ENCODE data around the gene PSMG4.

The PSMG4 gene, protein sequence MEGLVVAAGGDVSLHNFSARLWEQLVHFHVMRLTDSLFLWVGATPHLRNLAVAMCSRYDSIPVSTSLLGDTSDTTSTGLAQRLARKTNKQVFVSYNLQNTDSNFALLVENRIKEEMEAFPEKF

DNA sequence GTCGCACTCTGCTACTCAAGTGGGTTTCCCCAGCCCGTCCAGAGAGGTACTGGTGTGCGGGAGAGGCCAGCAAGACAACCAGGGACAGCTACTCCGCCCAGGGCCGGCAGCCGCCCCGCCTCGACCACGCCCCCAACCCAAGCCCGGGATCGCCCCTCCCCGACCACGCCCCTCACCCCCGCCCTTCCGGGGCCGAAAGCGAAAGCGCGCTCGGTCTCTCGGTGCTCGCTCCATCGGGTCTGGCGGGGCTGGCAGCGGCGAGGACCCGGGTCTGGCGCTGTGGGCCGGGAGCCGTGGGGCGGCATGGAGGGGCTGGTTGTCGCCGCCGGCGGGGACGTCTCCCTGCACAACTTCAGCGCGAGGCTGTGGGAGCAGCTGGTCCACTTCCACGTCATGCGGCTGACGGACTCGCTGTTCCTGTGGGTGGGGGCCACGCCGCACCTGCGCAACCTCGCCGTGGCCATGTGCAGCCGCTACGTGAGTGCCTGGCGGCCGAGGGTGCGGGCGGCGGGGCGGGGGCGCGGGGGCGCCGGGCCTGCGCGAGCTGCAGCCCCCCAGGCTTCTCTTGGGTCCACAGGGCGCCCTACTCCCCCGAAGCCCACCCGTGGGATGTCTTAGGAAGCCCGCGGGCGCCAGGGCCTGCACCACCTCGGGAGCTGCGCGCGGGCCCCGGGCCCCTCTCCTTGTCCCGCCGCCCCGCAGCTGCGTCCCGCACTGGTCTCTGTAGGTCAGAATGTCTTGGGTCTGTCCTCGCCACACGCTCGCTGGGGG is at the start of gene PSMG4:
PSMG4 (plus strand) TSS at position 228 of the 771 bp plus-strand sequence; CDS start at position 304, 76 bp downstream.
- peak; percentile 95 for DNase-seq

DNA sequence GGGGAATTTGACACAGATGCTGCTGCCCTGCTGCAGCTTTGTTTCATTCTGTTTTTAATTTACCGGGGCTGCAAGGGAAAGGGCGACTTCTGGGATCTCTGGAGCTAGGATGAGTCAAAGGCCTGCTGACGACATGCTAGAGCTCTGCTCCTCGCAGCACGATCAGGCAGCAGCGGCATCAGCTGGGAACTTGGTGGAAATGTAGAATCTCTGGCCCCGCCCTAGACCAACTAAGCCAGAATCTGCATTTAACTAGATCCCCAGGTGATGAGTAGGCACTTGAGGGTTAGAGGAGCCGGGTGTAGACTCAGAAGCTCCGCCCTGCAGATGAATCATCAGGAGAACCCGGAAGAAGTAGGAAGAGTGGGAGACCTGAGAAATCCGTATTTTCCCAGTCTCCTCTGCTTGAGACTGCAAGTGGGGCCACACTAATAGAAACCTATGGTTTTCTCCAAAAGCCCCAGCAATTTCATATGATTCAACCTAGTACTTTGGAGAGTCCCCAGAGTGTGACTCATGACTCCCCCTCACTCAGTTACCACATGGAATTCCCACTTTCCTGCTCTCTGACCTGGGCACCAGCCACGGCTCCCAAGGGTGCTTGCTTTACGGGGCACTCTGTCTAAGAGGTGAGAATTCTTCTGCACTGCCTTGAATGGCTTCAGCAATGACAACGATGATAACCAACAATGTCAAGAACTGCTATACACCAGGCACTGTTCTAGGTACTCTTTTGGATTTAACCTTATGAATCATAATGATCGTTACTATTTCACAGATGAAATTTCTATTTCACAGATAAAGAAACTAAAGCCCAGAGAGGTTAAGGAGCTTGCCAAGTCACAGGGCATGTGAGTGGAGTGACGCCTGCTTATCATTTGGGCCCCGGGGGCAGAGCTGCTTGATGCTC is 49.4 kb upstream of the PSMG4 start:
- DNase-seq: peak; percentile 99

DNA sequence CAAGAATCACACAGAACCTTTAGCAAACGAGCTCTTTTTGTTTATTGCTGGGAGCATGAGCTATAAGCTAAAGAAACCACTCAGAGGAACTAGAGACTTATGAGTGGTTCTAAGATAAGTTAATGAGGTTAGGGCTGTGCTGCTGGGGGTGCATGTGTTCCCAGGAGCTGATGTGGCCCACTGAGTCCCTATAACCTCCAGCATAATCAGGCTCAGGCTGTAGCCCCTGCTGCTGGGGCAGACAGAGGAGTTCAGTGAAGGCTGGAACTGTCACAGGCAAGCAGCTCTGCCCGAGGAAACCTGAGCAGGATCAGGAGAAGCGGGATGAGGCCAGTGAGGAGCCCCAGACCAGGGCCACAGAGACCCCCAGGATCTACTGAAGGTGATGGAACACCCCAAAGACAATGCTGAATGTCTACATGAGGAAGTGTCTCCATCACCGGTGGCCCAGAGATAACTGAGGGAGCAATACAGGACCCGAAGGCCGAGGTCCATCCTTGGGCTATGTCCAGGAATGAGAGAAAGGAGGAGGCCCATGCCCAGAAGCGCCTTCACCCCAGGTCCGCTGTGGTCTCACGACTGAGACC is 48.6 kb upstream of the PSMG4 start:
- no peak for DNase-seq

DNA sequence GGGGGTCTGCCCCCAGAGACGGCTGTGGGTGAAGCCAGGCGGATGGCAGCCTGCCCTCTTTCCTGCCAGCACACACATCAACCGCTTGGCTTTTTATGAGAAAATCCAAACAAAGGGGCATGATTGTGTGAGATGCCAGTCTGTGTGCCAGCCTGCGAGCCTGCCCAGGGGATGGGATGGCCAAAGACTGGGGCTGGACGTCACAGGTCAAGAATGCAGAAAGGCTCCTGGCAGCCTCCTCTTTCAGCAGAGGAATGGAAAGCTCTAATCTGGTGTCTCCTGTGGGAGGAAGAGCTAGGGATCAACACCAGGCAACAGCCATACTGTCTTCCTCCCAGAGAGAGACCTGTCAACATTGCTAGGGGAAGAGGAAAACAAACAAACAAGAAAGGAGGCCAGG is 47.1 kb upstream of the PSMG4 start:
- peak; percentile 23 for DNase-seq

DNA sequence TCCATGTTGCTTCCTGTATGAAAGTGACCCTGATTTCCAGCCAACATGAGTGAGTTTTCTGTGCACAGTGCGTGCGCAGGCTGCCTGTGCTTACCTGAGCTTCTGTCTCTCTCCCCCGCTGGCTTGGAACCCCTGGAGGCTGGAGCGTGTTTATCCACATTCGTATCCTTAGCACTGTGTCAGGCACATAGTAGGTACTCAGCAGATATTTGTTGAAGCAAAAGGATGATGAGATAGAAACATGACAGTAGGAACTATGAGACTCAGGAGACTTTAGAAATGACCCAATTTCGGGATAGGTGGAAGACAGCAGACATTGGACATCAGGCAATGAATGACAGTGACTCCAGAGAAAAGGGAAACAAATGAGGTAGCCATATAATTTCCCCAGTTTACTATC is 46.5 kb upstream of the PSMG4 start:
- no peak for DNase-seq

DNA sequence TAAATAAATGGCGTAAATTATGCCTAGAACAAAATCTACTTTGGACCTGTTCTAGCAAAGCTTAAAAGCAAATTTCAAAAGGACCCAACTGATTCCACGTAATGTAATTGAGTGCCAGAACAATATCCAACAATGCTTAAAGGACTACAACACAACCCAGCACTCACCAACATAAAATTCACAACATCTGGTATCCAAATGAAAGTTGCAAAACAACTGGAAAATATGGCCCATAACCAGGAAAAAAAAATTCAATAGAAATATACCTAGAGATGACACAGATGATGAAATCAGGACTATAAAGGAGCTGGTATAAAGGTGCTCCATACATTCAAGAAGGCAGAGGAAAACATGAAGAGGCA is 45.4 kb upstream of the PSMG4 start:
- DNase-seq: no peak

DNA sequence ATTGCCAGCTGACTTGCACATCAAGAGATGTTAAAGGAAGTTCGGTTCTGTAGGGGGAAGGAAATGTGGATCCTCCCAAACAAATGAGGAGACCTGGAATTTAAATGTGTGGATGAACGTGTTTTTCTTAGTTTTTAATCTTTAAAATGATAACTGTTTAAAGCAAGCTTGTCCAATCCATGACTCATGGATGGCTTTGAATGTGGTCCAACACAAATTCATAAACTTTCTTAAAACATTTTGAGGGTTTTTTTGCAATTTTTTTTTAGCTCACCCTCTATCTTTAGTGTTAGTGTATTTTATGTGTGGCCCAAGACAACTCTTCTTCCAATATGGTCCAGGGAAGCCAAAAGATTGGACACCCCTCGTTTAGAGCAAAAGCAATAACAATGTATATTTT is 43.8 kb upstream of the PSMG4 start:
- no peak for DNase-seq

DNA sequence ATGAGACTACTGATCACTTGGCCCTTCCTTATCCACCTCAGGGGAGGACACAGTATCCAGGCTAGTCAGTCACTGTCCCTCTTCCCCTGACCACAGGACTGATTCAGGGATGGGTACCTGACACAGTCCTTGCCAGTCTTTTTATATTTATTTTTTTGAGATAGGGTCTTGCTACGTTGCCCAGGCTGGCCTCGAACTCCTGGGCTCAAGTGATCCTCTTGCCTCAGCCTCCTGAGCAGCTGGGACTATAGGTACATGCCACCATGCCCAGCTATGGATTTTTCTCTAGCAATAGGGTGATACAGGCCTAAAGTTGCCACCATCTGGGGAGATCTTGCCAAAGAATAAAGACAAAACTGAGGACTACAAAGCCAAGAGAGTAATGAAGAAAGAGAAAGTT is 41.5 kb upstream of the PSMG4 start:
- no peak for DNase-seq

DNA sequence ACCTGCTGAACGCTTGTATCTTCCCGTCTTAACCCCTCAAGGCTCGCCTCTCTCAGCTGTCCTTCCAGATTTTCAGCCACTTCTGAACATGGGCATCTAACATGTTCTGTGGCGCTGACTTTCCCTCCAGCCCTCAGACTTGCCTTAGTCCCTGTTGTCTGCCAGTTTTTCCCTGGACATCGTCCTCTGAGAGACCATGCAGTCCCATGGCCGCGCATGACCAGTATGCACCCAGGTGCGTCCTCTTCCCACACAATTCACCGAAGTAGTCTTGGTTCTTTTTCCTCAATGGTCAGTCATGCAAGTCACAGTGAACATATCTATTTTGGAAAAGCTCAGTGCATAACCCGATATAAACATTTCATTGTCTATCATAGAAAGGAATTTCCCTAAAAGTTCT is 40.5 kb upstream of the PSMG4 start:
- DNase-seq: no peak

DNA sequence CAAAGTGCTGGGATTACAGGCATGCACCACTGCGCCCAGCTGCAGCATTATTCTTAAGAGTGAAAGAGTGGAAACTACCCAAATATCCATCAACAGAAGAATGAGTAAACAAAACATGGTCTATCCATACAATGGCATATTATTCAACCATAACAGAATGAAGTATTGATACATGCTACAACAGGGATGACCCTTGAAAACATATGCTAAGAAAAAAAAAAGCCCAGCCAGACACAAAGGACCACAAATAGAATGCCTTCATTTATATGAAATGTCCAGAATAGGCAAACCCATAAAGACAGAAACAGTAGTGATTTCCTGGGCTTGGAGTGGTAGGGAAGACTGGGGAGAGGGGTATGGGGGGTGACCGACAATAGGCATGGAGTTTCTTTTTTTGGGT is 38.4 kb upstream of the PSMG4 start:
- DNase-seq: no peak

DNA sequence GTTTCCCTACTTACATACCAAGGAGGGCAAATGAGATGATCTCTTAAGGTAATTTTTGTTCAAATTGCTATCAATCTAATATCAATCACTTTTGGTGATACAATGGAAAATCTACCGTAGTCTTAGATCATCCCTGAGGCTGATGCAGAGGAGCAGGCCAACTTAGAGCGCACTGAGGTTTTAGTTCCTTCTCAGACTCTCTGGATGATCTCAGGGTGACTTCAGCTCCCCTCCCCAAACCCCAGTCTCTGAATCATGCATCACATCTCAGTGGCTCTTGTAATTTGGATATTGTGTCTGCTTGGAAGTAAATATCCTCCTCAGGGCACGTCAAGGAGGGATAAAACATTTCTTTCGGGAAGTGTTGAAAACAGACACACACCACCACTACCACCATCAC is 37.2 kb upstream of the PSMG4 start:
- no peak for DNase-seq

DNA sequence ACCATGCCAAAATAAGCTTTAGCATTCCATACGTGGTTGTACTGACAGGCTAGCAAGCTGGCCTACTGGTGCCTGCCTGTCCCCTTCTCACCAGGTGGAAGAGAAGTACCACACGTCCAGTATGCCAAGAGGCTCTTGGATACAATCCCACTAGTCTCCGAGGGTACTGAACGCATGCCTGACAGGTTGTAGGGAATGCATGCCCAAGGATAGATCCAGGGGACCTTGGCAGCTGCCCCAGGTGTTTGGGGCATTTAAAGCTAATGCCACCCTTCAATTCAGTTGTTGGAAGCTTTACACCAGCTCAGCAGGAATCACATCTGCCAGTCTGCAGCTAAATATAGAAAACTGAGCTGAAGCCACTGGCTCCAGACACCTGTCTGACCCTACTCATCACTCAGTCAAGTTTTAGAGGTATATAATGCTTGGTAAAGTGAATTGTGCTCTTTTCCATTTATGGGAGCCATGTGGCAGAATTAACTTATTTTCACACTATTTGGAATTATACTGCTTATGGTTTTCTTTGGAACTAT is 36.2 kb upstream of the PSMG4 start:
- DNase-seq: peak; percentile 67

DNA sequence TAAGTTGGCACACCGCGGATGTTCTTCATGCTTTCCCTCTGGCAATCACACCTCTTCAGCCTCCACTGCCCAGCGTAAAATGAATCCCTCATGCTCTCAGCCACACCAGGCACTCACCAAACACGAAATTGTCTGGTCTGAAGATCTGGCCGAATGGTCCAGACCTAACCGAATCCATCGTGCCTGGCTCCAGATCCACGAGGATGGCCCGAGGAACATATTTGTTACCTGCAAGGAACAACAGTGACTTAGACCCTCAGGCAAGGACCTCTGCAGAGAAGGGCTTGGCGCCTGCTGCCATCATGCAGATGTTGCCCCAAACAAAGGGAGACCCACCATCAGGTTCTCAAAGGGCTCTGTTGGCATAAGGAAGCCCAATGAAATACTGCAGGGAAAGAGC is 32.7 kb upstream of the PSMG4 start:
- peak; percentile 36 for DNase-seq

DNA sequence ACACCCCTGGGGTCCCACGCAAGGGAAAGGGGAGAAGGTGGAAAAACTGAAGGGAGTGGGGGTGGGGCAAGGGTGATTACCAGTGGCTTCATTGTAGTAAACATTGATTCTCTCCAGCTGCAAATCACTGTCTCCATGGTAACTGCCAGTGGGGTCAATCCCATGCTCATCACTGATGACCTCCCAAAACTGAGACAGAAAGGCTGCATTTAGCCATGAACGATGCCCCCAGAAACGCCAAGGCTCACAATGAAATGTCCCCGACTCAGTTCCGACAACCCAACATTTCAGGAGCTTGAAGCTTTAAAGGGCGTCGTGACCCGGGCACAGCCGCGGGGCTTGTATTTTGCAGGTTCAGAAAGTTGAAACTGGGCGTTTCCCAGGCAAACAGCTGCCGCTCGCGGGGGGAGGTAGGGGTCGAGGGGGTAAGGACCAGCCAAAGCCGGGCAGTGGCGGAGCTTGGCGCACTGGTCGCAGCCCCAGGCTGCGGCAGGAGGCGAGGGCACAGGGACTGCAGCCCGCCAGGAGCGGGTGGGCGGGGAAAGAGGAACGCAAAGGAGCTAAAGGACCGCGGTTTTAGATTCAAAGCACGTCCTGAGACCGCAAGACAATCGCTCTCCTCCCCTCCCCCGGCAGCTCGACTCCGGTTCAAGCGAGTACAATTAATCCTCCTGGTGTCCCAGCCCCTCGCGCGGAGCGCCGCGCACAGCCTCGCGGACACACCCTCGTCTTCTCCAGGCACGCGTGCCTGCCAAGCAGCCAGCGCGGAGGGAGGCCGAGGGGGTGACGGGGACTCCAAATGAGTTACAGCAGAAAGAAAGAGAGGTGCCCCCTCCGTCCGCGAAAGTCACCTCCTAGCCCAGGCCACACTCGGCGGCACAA is 32.0 kb upstream of the PSMG4 start:
- DNase-seq: peak; percentile 74

DNA sequence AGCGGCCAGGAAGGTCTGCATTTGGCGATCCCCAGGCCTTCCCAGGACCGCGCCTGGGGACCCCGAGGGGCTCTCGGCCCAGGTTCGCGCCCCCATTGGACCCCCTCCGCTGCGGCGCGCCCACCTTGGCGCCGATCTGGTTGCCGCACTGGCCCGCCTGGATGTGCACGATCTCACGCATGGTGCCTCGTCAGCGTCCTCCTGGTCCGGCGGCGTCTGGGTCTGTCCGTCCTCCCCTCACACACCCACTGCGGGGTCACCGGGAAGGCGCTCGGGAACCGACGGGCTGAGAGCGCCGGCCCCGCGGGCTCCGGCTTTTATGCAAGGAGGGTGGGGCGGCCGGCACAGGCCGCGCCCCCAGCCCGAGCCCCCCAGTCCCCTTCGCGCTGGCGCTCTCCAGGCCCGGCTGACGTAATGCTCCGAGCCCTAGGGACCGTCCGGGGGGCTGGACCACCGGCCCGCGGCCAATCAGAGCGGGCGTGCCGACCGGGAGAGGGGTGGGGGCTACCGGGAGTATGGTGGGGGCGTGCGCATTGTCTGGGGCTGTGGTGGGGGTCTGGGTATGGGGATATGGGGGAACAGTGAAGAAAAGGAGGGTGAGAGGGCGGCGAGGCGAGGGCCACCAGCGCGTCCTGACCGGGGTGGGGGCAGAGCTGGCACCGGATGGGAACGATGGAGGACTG is 31.2 kb upstream of the PSMG4 start, which contains the start of gene TUBB2B:
TUBB2B (minus strand) TSS at position 291 of the 683 bp plus-strand sequence; CDS start at position 181, 110 bp downstream.
- DNase-seq: peak; percentile 97

DNA sequence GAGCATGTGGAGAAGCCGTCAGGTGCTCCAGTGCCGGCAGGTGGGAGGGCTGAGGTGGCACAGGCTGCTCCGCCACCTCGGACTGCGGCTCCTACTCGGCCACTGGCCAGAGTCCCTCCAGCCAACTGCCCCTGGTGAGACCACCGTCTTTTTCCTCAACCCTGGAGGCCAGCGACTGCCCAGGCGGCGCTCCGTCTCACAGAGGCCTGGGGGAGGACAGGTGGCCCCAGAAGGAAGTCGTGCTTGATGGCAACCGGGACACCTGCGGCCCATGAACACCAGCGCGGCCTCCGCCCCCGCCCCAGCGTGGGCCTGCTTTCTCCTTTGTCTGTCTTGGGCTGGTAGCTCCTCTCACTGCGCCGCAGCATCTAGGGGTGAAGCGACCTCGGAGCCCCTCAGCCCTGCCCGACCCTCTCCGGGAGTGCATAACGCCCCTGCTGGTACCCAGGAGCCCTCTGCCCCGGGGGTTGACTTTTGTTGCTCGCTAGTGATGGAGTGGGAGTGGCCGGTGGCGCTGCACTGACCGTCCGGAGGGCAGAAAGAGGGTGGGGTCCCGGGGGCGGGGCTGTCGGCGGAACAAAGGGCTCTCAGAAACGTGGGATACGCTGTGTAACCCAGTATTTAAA is 30.6 kb upstream of the PSMG4 start:
- peak; percentile 95 for DNase-seq

DNA sequence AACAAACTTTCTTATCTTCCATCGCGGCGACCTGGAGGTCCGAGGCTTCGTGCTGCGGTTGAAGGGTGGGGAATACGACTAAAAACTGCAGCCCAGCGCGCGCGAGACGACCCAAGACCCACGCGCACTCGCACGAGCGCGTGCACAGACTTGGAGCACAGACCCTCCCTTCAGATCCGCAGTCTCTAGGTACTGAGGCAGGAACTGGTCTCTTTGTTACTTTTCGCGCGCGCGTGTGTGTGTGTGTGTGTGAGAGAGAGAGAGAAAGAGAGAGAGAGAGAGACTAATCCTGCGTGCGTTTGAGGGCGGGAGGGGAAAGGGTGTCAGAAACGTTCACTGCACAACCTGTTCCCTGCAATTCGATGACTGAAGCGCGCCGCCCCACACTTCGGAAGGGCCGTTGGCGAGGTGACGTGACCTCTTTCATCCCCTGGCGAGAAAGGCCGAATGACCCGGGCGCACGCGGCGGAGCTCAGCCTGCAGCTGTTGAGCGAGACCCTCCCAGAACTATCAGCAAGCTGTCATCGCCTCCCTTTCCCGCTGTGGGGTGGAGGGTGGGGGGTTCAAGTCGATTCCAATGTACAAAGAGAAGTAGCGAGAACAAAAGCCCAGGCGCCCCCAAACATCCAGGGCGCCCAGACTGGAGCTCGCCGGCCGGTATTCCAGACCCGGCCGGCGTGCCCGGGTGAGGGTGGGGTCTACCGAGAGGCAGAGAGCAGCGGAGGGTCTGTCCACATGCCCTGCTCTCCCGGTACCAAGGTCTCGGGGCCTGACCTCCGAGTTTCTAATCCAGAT is 29.8 kb upstream of the PSMG4 start:
- DNase-seq: peak; percentile 94

DNA sequence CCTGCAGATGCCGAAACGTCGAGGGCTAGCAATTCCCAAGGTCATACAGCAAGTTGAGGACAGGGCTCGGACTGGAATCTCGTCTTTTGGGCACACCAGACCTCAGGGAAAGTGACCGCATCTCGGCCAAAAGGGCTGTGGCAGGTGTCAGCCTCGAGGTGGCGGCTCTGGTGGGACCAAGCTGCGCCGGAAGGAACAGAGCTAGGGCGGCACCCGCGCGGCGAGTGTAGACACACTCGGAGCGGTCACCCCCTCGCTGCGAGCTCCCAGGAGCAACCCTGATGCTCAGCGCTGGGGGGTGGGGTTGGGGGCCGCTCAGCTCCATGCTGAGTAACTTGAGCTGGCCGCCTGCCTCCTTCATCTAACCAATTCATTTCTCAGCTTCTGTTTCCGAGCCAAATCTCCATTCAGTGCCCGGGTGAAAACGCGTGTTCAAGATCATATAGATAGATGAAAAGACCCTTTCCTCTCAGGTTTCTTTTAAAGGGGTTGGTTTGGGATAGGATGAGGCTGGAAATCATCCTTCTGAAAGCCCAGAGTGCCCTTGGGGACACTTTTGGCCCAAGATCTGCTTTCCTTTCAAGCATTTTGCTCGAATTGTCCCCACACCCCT is 29.1 kb upstream of the PSMG4 start:
- DNase-seq: peak; percentile 88

DNA sequence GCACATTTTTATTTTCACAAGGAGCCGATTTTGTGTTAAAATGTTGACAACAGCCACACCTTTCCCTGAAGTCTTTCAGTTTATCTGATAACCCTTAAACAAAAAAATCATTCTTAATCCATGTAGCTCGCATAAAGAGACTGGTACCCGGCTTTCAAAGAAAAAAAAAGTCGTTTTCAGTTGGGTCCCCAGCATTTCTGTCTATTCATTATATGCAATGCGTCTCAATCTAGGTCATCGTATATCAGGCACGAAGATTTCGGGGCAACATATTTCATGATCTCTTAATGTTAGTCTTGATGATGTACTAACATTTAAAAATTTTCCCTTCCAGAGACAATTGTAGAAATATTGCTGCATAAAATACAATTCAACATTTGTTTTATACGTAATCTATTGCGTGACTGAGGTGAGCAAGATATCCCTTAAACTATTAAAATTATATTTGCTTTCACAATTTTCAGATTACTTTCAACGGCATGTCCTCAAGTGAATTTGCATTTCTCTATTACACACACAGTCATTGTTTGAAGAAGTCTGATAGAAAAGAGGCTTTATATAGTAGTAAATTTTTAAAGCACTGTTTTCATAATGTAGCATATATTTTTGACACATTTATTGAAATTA is 28.4 kb upstream of the PSMG4 start:
- peak; percentile 58 for DNase-seq
